ENCODE results near the gene MRAP.

Gene MRAP

GRCh38 chr21:32279377-32279680, 19.3 kb upstream of the MRAP start:
- TF ChIP-seq GATA3 (IDR thresholded peaks at IDR 0.05; ENCODE audit: low read depth, low read length) = no peak
- TF ChIP-seq GATA2 (IDR thresholded peaks at IDR 0.05; ENCODE audit: low read depth, low read length) = no peak

GRCh38 chr21:32281531-32281930, 17.1 kb upstream of the MRAP start:
- TF ChIP-seq GATA3 (IDR thresholded peaks at IDR 0.05; ENCODE audit: low read depth, low read length) (no peak), GATA2 (IDR thresholded peaks at IDR 0.05; ENCODE audit: low read depth, low read length) (no peak)

GRCh38 chr21:32282992-32283391, 15.7 kb upstream of the MRAP start:
- no peak for TF ChIP-seq GATA3 (IDR thresholded peaks at IDR 0.05; ENCODE audit: low read depth, low read length)
- TF ChIP-seq GATA2 (IDR thresholded peaks at IDR 0.05; ENCODE audit: low read depth, low read length) = no peak

- TF ChIP-seq GATA2 (IDR thresholded peaks at IDR 0.05; ENCODE audit: low read depth, low read length) (no peak), GATA3 (IDR thresholded peaks at IDR 0.05; ENCODE audit: low read depth, low read length) (no peak)
These were observed 13.2 kb upstream of the MRAP start for GRCh38 chr21:32285476-32285875.

- TF ChIP-seq GATA2 (IDR thresholded peaks at IDR 0.05; ENCODE audit: low read depth, low read length) (no peak), GATA3 (IDR thresholded peaks at IDR 0.05; ENCODE audit: low read depth, low read length) (no peak)
These were observed 1.2 kb upstream of the MRAP start for GRCh38 chr21:32297449-32297848.

- no peak for TF ChIP-seq GATA3 (IDR thresholded peaks at IDR 0.05; ENCODE audit: low read depth, low read length)
- no peak for TF ChIP-seq GATA2 (IDR thresholded peaks at IDR 0.05; ENCODE audit: low read depth, low read length)
These were observed 501 bp upstream of the MRAP start for GRCh38 chr21:32298148-32298559.

- TF ChIP-seq GATA2 (IDR thresholded peaks at IDR 0.05; ENCODE audit: low read depth, low read length) = no peak
- no peak for TF ChIP-seq GATA3 (IDR thresholded peaks at IDR 0.05; ENCODE audit: low read depth, low read length)
These were observed 1.0 kb downstream of the MRAP start for GRCh38 chr21:32299695-32300094.

GRCh38 chr21:32300117-32300681, 1.5 kb downstream of the MRAP start:
- TF ChIP-seq GATA2 (IDR thresholded peaks at IDR 0.05; ENCODE audit: low read depth, low read length) (no peak), GATA3 (IDR thresholded peaks at IDR 0.05; ENCODE audit: low read depth, low read length) (no peak)

GRCh38 chr21:32301596-32301995, 2.9 kb downstream of the MRAP start:
- TF ChIP-seq GATA2 (IDR thresholded peaks at IDR 0.05; ENCODE audit: low read depth, low read length) = no peak
- TF ChIP-seq GATA3 (IDR thresholded peaks at IDR 0.05; ENCODE audit: low read depth, low read length) = no peak

GRCh38 chr21:32302560-32302959, 3.9 kb downstream of the MRAP start:
- TF ChIP-seq GATA2 (IDR thresholded peaks at IDR 0.05; ENCODE audit: low read depth, low read length) (no peak), GATA3 (IDR thresholded peaks at IDR 0.05; ENCODE audit: low read depth, low read length) (no peak)

GRCh38 chr21:32303385-32303784, 4.7 kb downstream of the MRAP start:
- TF ChIP-seq GATA2 (IDR thresholded peaks at IDR 0.05; ENCODE audit: low read depth, low read length) = no peak
- no peak for TF ChIP-seq GATA3 (IDR thresholded peaks at IDR 0.05; ENCODE audit: low read depth, low read length)

GRCh38 chr21:32304998-32305397, 6.3 kb downstream of the MRAP start:
- TF ChIP-seq GATA2 (IDR thresholded peaks at IDR 0.05; ENCODE audit: low read depth, low read length) (no peak), GATA3 (IDR thresholded peaks at IDR 0.05; ENCODE audit: low read depth, low read length) (no peak)

GRCh38 chr21:32306021-32306780, 7.5 kb downstream of the MRAP start:
- TF ChIP-seq GATA2 (IDR thresholded peaks at IDR 0.05; ENCODE audit: low read depth, low read length) (no peak), GATA3 (IDR thresholded peaks at IDR 0.05; ENCODE audit: low read depth, low read length) (no peak)

- no peak for TF ChIP-seq GATA2 (IDR thresholded peaks at IDR 0.05; ENCODE audit: low read depth, low read length)
- TF ChIP-seq GATA3 (IDR thresholded peaks at IDR 0.05; ENCODE audit: low read depth, low read length) = no peak
These were observed 9.1 kb downstream of the MRAP start for GRCh38 chr21:32307706-32308105.

- TF ChIP-seq GATA2 (IDR thresholded peaks at IDR 0.05; ENCODE audit: low read depth, low read length) = no peak
- TF ChIP-seq GATA3 (IDR thresholded peaks at IDR 0.05; ENCODE audit: low read depth, low read length) = no peak
These were observed 10.0 kb downstream of the MRAP start for GRCh38 chr21:32308696-32309095.
